Measurements from ENCODE around the gene KCND2.

DNA sequence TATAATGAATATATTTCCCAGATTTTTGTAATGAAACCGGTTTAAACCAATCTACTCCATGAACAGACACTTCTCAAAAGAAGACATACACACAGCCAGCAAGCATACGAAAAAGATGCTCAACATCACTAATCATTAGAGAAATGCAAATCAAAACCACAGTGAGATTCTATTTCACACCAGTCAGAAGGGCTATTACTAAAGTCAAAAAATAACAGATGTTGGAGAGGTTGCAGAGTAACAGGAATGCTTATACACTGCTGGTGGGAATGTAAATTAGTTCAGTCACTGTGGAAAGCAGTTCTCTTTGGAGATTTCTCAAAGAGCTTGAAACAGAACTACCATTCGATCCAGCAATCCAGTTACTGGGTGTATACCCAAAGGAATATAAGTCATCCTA is 344.3 kb downstream of the KCND2 start:
- TF ChIP-seq, protein P1, sequence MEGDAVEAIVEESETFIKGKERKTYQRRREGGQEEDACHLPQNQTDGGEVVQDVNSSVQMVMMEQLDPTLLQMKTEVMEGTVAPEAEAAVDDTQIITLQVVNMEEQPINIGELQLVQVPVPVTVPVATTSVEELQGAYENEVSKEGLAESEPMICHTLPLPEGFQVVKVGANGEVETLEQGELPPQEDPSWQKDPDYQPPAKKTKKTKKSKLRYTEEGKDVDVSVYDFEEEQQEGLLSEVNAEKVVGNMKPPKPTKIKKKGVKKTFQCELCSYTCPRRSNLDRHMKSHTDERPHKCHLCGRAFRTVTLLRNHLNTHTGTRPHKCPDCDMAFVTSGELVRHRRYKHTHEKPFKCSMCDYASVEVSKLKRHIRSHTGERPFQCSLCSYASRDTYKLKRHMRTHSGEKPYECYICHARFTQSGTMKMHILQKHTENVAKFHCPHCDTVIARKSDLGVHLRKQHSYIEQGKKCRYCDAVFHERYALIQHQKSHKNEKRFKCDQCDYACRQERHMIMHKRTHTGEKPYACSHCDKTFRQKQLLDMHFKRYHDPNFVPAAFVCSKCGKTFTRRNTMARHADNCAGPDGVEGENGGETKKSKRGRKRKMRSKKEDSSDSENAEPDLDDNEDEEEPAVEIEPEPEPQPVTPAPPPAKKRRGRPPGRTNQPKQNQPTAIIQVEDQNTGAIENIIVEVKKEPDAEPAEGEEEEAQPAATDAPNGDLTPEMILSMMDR (IDR thresholded peaks at IDR 0.05): no peak
- TF ChIP-seq POLR2A (IDR thresholded peaks at IDR 0.05): no peak
